Activated CD4-positive, alpha-beta T cell treated with anti-CD3 and anti-CD28 coated beads for 4 hours (primary cell): ENCODE data around the gene TMEM244.
"Not testable (repeated sequence)": the region's sequence is repeated elsewhere in the genome, so short reads cannot be mapped to it uniquely, and the experiment has no call there.

Experiments used
- DNase-seq, 2 donors: peaks; one replicate each; pipeline ENCODE4 v3.0.0-alpha.2; 2020

TMEM244 gene

GRCh38 chr6:129802920-129803319 lies 58.2 kb downstream of the TMEM244 start:
- not testable (repeated sequence) for DNase-seq

- DNase-seq: no peak
Measured at GRCh38 chr6:129801909-129802308, 59.2 kb downstream of the TMEM244 start.

GRCh38 chr6:129795261-129795660 lies 65.9 kb downstream of the TMEM244 start:
- DNase-seq: no peak

- no peak for DNase-seq
Measured at GRCh38 chr6:129793447-129793846, 67.7 kb downstream of the TMEM244 start.

GRCh38 chr6:129792049-129792448 lies 69.1 kb downstream of the TMEM244 start:
- no peak for DNase-seq

GRCh38 chr6:129790785-129791184 lies 70.3 kb downstream of the TMEM244 start:
- DNase-seq: no peak

GRCh38 chr6:129789974-129790373 lies 71.1 kb downstream of the TMEM244 start:
- no peak for DNase-seq

GRCh38 chr6:129787816-129788215 lies 73.3 kb downstream of the TMEM244 start:
- no peak for DNase-seq

- DNase-seq: no peak
Measured at GRCh38 chr6:129786548-129786947, 74.6 kb downstream of the TMEM244 start.

GRCh38 chr6:129785756-129786135 lies 75.4 kb downstream of the TMEM244 start:
- DNase-seq: no peak

GRCh38 chr6:129785047-129785755 lies 75.9 kb downstream of the TMEM244 start:
- DNase-seq: no peak
